HEK293T (cell line): ENCODE measurements around the gene GLCE.
"Not testable (repeated sequence)": the region's sequence is repeated elsewhere in the genome, so short reads cannot be mapped to it uniquely, and the experiment has no call there.

Source experiments
- CTCF ChIA-PET: fragments of 350-600 bp; formaldehyde crosslinking; extraction: SDS; loops from one replicate; lab custom pipeline; 2021; ENCODE audit warnings: antibody characterized with exemption, inconsistent platforms; lab: Yijun Ruan, JAX
- POLR2A ChIA-PET: fragments of 350-600 bp; formaldehyde crosslinking; extraction: SDS; loops from one replicate; lab custom pipeline; 2020; ENCODE audit warnings: antibody characterized with exemption, inconsistent platforms; lab: Yijun Ruan, JAX
- DNase-seq: peaks from one replicate; pipeline ENCODE4 v3.0.0; 2012; ENCODE audit warnings: mixed read lengths; ENCODE audit errors: extremely low spot score
- ARNT ChIP-seq: fragments of 450-650 bp; IDR thresholded peaks from 2 replicates; pipeline ENCODE4 v1.6.1; 2017; ENCODE audit warnings: mild to moderate bottlenecking
- BHLHE40 ChIP-seq: fragments of 450-650 bp; IDR thresholded peaks from 2 replicates; pipeline ENCODE4 v1.6.1; 2016; ENCODE audit warnings: mild to moderate bottlenecking, moderate library complexity, borderline replicate concordance
- CTBP1 ChIP-seq: fragments of 450-650 bp; IDR thresholded peaks from 2 replicates; pipeline ENCODE4 v1.6.1; 2016; ENCODE audit warnings: borderline replicate concordance
- ELF4 ChIP-seq: fragments of 450-650 bp; IDR thresholded peaks from 2 replicates; pipeline ENCODE4 v1.6.1; 2017; ENCODE audit warnings: antibody characterized with exemption
- FOXA1 ChIP-seq: fragments of 450-650 bp; IDR thresholded peaks from 2 replicates; pipeline ENCODE4 v1.6.1; 2016; ENCODE audit warnings: mild to moderate bottlenecking
- FOXK2 ChIP-seq: fragments of 450-650 bp; IDR thresholded peaks from 2 replicates; pipeline ENCODE4 v1.6.1; 2016; ENCODE audit warnings: mild to moderate bottlenecking
- FOXM1 ChIP-seq: fragments of 450-650 bp; IDR thresholded peaks from 2 replicates; pipeline ENCODE4 v1.6.1; 2017; ENCODE audit warnings: mild to moderate bottlenecking, borderline replicate concordance
- HDGF ChIP-seq: fragments of 450-650 bp; IDR thresholded peaks from 2 replicates; pipeline ENCODE4 v1.6.1; 2017; ENCODE audit warnings: antibody characterized with exemption, borderline replicate concordance
- L3MBTL2 ChIP-seq: fragments of 450-650 bp; conservative IDR thresholded peaks from 2 replicates; pipeline ENCODE4 v1.6.1; 2016; ENCODE audit warnings: mild to moderate bottlenecking
- LEF1 ChIP-seq: fragments of 450-650 bp; IDR thresholded peaks from 2 replicates; pipeline ENCODE4 v1.6.1; 2017; ENCODE audit warnings: mild to moderate bottlenecking, borderline replicate concordance
- NFRKB ChIP-seq: fragments of 450-650 bp; IDR thresholded peaks from 2 replicates; pipeline ENCODE4 v1.6.1; 2016; ENCODE audit warnings: mild to moderate bottlenecking, moderate library complexity
- PKNOX1 ChIP-seq: fragments of 450-650 bp; IDR thresholded peaks from 2 replicates; pipeline ENCODE4 v1.6.1; 2016
- SP1 ChIP-seq: fragments of 450-650 bp; IDR thresholded peaks from 2 replicates; pipeline ENCODE4 v1.6.1; 2017
- SUZ12 ChIP-seq: fragments of 450-650 bp; IDR thresholded peaks from 2 replicates; pipeline ENCODE4 v1.6.1; 2016; ENCODE audit warnings: mild to moderate bottlenecking
- TARDBP ChIP-seq: fragments of 450-650 bp; IDR thresholded peaks from 2 replicates; pipeline ENCODE4 v1.6.1; 2016
- ZNF384 ChIP-seq: fragments of 450-650 bp; IDR thresholded peaks from 2 replicates; pipeline ENCODE4 v1.6.1; 2016

The GLCE gene

GRCh38 chr15:69288531-69289341 is 128.3 kb downstream of the GLCE start:
- TF ChIP-seq PKNOX1 (no peak), LEF1 (no peak), NFRKB (no peak), SP1 (no peak), CTBP1 (no peak), FOXA1 (no peak), ZNF384 (no peak), BHLHE40 (no peak), HDGF (no peak), FOXM1 (no peak), ARNT (no peak), FOXK2 (no peak), L3MBTL2 (no peak), TARDBP (no peak), ELF4 (no peak), SUZ12 (no peak)
- no peak for DNase-seq
- ChIA-PET POLR2A (interaction anchor here (1.1 to 1.5 kb wide), 2 partner anchors 129 to 163 kb away, joined by 3 read pairs; no protein-coding TSS in a partner anchor), CTCF (interaction anchor here (0.6 kb wide), 1 partner anchor 84 kb away, joined by 3 read pairs; no protein-coding TSS in a partner anchor)

- POLR2A ChIA-PET = interaction anchor here (0.8 to 1.5 kb wide), 3 partner anchors 9 to 162 kb away, joined by 3 read pairs; partner anchors contain the start of gene PAQR5
- CTCF ChIA-PET = interaction anchor here (0.6 to 1.1 kb wide), 2 partner anchors 10 to 83 kb away, joined by 3 read pairs; no protein-coding TSS in a partner anchor
- no peak for DNase-seq
- no peak for TF ChIP-seq BHLHE40
- TF ChIP-seq ARNT = no peak
- no peak for TF ChIP-seq ELF4
- no peak for TF ChIP-seq FOXM1
- no peak for TF ChIP-seq SUZ12
- no peak for TF ChIP-seq ZNF384
These were observed 129.1 kb downstream of the GLCE start for GRCh38 chr15:69289342-69290146.

- no peak for DNase-seq
- CTCF ChIA-PET = interaction anchor here (1.1 kb wide), 1 partner anchor 11 kb away, joined by 3 read pairs; no protein-coding TSS in a partner anchor
- POLR2A ChIA-PET = interaction anchor here (0.8 kb wide), 1 partner anchor 8 kb away, joined by 3 read pairs; the partner anchor contains the start of gene PAQR5
- no peak for TF ChIP-seq ZNF384
- no peak for TF ChIP-seq L3MBTL2
- TF ChIP-seq FOXK2 = no peak
- no peak for TF ChIP-seq TARDBP
These were observed 130.1 kb downstream of the GLCE start for GRCh38 chr15:69290346-69291164.

- DNase-seq, POLR2A ChIA-PET: not testable (repeated sequence)
- CTCF ChIA-PET = interaction anchor here (1.1 kb wide), 1 partner anchor 232 kb away, joined by 4 read pairs; no protein-coding TSS in a partner anchor
These were observed 131.2 kb downstream of the GLCE start for GRCh38 chr15:69291651-69292050.

- no peak for TF ChIP-seq ELF4
- TF ChIP-seq ZNF384 = no peak
- no peak for TF ChIP-seq CTBP1
- TF ChIP-seq FOXM1 = no peak
- TF ChIP-seq PKNOX1 = no peak
- TF ChIP-seq FOXK2 = no peak
- TF ChIP-seq NFRKB = no peak
- TF ChIP-seq L3MBTL2 = no peak
- TF ChIP-seq SP1 = no peak
- no peak for TF ChIP-seq TARDBP
- no peak for TF ChIP-seq FOXA1
- TF ChIP-seq BHLHE40 = no peak
- no peak for TF ChIP-seq LEF1
- no peak for TF ChIP-seq HDGF
- no peak for TF ChIP-seq ARNT
- TF ChIP-seq SUZ12 = no peak
- ChIA-PET CTCF (interaction anchor here (0.9 kb wide), 1 partner anchor 170 kb away, joined by 3 read pairs; no protein-coding TSS in a partner anchor), POLR2A (no interaction called here)
- no peak for DNase-seq
These were observed 132.5 kb downstream of the GLCE start for GRCh38 chr15:69292826-69293420.
